Activated CD8-positive, alpha-beta T cell treated with anti-CD3 and anti-CD28 coated beads, Interleukin-2, amount 10 ng/mL, durations not matched to agents 7 days and 5 days (primary cell): ENCODE results near the gene KCNG2. TPM values are rescaled to one million over a fixed set of nuclear protein-coding genes. Genes with fewer than 3 reads are reported as not detected.

Source experiments
- ATAC-seq: fragments of 150-1000 bp; cut with Tn5 transposase; one replicate; pipeline ENCODE4 v1.10.0; 2021; ENCODE audit warnings: moderate library complexity
- CTCF ChIA-PET: fragments of 350-600 bp; sonication (Branson Sonifier 250); formaldehyde crosslinking; loops from one replicate; lab custom pipeline; 2021; ENCODE audit warnings: antibody characterized with exemption; lab: Charles Lee
- POLR2A ChIA-PET: fragments of 350-600 bp; sonication (Branson Sonifier 250); formaldehyde crosslinking; loops from one replicate; lab custom pipeline; 2021; ENCODE audit warnings: antibody characterized with exemption; lab: Charles Lee
- DNase-seq: peaks from one replicate; pipeline ENCODE4 v3.0.0-alpha.2; 2020
- H3K27ac Mint-ChIP-seq: one replicate; pipeline ENCODE4 v1.8.0; 2021; ENCODE audit warnings: mild to moderate bottlenecking, mixed read lengths
- H3K27me3 Mint-ChIP-seq: one replicate; pipeline ENCODE4 v1.8.0; 2021; ENCODE audit warnings: low read depth, mixed read lengths
- H3K36me3 Mint-ChIP-seq: one replicate; pipeline ENCODE4 v1.8.0; 2021; ENCODE audit warnings: low read depth, mixed read lengths
- H3K4me1 Mint-ChIP-seq: one replicate; pipeline ENCODE4 v1.8.0; 2021; ENCODE audit warnings: low read depth, mixed read lengths
- H3K4me3 Mint-ChIP-seq: one replicate; pipeline ENCODE4 v1.8.0; 2021; ENCODE audit warnings: mild to moderate bottlenecking, mixed read lengths
- H3K9me3 Mint-ChIP-seq: one replicate; pipeline ENCODE4 v1.8.0; 2022; ENCODE audit warnings: mixed read lengths; ENCODE audit not compliant: insufficient read depth
- total RNA-seq, 2 experiments: library from RNA; stranded (reverse); gene quantifications; one replicate each; pipeline ENCODE4 v1.2.3, GENCODE V29; 2021

The KCNG2 gene
- total RNA-seq, 2 experiments from 2014 or later, result not detected

DNA sequence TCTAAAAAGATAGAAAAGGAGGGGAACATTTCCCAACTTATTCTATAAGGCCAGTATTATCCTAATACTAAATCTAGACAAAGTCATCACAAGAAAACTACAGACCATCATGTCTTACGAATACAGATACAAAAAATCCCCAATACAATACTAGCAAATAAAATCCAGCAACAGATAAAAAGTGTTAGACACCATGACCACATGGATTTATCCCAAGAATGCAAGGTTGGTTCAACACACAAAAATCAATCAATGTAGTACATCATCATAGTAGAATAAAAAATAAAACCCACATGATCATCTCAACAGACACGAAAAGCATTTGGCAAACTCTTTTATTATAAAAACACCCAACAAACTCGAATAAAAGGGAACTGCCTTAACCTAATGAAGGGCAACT lies 135.2 kb downstream of the KCNG2 start:
- no peak overlapping the region for H3K27ac Mint-ChIP-seq
- no peak for DNase-seq
- H3K27me3 Mint-ChIP-seq, result no peaks in the 10 kb centered on the region
- H3K9me3 Mint-ChIP-seq, result peaks cover 69% of the 10 kb centered on the region
- POLR2A ChIA-PET, result no interaction called here
- CTCF ChIA-PET, result no interaction called here
- no peak for ATAC-seq
- no peak overlapping the region for H3K4me3 Mint-ChIP-seq
- H3K4me1 Mint-ChIP-seq, result no peaks in the 10 kb centered on the region
- peaks cover 85% of the 10 kb centered on the region for H3K36me3 Mint-ChIP-seq

DNA sequence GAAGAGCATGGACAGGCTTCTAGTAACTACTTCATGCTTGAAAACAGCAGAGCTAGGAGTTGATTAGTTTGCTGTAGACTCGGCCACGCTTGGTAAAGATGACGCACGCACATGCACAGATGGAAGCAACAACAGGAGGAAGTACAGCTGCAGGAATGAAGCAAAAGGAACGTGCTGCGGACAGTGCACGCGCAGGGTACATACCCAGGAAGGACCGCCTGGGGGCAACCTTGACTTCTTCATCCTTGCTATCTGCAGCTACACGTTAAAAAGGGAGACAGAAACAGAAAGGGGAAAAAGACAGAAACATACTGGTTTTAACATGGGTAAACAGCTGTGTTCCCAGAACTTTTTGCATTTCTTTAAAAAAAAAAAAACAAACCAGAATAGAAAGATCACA lies 136.0 kb downstream of the KCNG2 start:
- Mint-ChIP-seq H3K27me3 (no peaks in the 10 kb centered on the region), H3K9me3 (peaks cover 68% of the 10 kb centered on the region), H3K4me1 (no peaks in the 10 kb centered on the region), H3K4me3 (no peak overlapping the region), H3K36me3 (peaks cover 82% of the 10 kb centered on the region), H3K27ac (no peak overlapping the region)
- ChIA-PET CTCF (no interaction called here), POLR2A (no interaction called here)
- DNase-seq, result no peak
- no peak for ATAC-seq

DNA sequence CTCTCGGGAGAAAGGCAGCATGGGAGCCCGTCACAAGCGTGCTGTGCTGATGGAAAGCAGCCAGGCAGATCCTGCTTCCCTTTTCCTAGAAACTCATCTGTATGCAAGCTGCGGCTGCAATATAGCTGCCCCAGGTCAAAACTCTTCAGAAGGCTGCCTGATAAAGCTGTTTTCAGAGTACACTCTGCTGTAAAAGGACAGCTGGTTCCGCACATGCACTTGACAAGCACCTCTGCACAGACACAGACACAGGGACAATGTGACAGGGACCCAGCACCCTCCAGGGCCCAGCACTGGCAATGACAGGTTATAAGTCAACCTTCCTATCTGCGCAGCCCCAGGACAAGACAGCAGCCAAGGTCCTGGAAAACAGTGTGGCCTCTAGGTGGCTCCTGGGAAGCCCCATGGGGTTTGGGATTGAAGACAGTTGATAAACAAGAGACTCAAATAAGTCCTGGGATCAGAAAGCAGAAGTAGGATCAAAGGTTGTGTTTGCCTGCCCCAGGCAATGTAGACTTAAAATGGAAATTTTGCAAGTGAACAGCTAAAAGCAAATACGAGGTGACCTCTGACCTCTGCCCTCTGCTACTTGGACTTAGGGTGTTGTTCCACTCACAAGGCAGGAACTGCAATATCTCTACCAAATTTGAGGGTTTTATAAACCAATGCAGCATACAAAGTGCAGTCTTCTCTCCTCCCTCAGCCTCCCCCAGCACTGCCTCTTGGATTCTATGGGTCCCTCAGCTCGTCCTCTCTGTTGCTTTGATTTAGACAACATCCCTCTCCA lies 136.8 kb downstream of the KCNG2 start:
- H3K9me3 Mint-ChIP-seq, result peaks cover 61% of the 10 kb centered on the region
- peaks cover 79% of the 10 kb centered on the region for H3K36me3 Mint-ChIP-seq
- no peak for ATAC-seq
- H3K27me3 Mint-ChIP-seq, result no peaks in the 10 kb centered on the region
- H3K4me1 Mint-ChIP-seq, result no peaks in the 10 kb centered on the region
- no peak overlapping the region for H3K27ac Mint-ChIP-seq
- POLR2A ChIA-PET, result no interaction called here
- H3K4me3 Mint-ChIP-seq, result no peak overlapping the region
- CTCF ChIA-PET, result no interaction called here
- DNase-seq, result no peak

DNA sequence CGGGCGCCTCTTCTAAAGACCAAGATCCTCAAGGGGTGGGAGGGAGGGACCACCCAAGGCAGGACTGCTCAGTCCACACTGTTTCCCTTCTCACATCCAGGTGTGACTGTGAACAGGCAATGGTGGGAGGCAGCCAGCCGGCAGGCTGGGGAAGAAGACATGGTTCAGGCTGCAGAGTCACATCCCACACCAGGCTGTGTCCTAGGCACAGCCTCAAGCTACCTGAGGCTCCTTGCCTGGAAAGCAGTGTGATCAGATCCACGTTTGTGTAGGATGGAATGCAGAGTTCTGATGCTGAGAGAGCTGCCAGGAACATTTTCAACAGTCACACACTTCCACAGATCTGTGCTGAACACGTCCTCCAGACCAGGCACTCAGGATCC lies 137.4 kb downstream of the KCNG2 start:
- Mint-ChIP-seq H3K9me3 (peaks cover 55% of the 10 kb centered on the region), H3K4me3 (no peak overlapping the region), H3K36me3 (peaks cover 78% of the 10 kb centered on the region), H3K27ac (no peak overlapping the region), H3K27me3 (no peaks in the 10 kb centered on the region), H3K4me1 (no peaks in the 10 kb centered on the region)
- CTCF ChIA-PET, result no interaction called here
- POLR2A ChIA-PET, result no interaction called here
- DNase-seq, result no peak
- no peak for ATAC-seq

DNA sequence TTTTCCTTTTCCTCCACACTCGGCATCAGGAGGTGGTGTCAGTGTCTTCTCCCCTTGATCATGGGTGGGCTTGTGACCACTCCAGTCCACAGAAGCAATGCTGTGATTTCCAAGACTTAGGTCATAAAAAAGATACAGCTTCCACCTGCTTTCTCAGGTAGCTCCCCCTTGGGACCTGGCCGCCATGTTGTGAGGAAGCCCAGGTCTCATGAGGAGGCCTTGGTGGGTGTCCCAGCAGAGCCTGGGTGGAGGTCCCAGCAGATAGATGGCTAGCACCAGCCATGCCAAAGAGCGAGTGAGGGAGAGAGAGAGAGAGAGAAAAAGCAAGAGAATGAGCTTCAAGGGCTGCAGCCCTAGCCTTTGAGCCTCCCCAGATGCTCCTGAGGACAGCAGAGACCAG lies 137.8 kb downstream of the KCNG2 start:
- Mint-ChIP-seq H3K27ac (no peak overlapping the region), H3K4me1 (no peaks in the 10 kb centered on the region), H3K4me3 (no peak overlapping the region), H3K27me3 (no peaks in the 10 kb centered on the region), H3K36me3 (peaks cover 77% of the 10 kb centered on the region), H3K9me3 (peaks cover 51% of the 10 kb centered on the region)
- POLR2A ChIA-PET, result no interaction called here
- CTCF ChIA-PET, result no interaction called here
- no peak for ATAC-seq
- no peak for DNase-seq

DNA sequence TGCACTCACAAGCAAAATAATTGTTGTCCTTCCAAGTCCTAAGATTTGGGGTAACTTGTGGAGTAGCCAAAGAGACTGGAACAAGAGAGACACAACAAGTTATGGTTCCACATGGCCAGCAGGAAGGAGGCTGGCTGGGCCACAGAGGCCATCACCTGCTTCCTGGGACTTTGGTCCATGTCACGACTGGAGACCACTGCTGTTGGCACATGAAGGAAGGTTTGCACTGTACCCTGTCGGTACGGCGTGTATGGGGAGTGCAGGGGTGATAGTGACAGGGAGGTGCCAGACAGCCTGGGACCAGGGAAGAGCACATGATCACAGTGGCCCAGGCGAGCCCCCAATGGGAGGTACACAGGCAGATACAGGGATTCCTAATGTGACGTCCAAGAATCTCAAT lies 138.2 kb downstream of the KCNG2 start:
- POLR2A ChIA-PET, result no interaction called here
- peaks cover 77% of the 10 kb centered on the region for H3K36me3 Mint-ChIP-seq
- ATAC-seq (no peak), DNase-seq (no peak)
- H3K4me3 Mint-ChIP-seq, result no peak overlapping the region
- H3K9me3 Mint-ChIP-seq, result peaks cover 48% of the 10 kb centered on the region
- no peaks in the 10 kb centered on the region for H3K4me1 Mint-ChIP-seq
- H3K27ac Mint-ChIP-seq, result no peak overlapping the region
- CTCF ChIA-PET, result no interaction called here
- no peaks in the 10 kb centered on the region for H3K27me3 Mint-ChIP-seq

DNA sequence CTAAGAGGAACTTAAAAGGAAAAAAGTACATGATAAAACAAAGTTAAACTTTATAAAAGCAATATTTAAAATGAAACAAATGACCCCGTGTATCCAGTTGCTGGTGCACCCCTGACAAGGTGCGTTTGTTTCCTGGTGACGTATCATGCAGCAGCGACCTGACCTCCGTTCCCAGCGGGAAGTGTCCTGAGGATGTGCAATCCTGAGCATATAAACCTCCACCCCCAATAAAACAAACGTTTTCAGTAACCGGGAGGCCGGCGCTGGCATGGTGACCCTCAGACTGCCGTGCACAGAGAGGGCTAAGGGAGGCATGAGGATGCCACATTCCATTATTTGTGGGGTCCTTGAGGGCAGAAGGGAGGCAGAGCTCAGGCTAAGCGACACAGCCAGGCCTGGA lies 138.9 kb downstream of the KCNG2 start:
- Mint-ChIP-seq H3K9me3 (peaks cover 42% of the 10 kb centered on the region), H3K4me1 (no peaks in the 10 kb centered on the region), H3K27ac (no peak overlapping the region), H3K4me3 (no peak overlapping the region), H3K36me3 (peaks cover 71% of the 10 kb centered on the region), H3K27me3 (no peaks in the 10 kb centered on the region)
- ChIA-PET CTCF (no interaction called here), POLR2A (no interaction called here)
- no peak for ATAC-seq
- DNase-seq, result no peak

DNA sequence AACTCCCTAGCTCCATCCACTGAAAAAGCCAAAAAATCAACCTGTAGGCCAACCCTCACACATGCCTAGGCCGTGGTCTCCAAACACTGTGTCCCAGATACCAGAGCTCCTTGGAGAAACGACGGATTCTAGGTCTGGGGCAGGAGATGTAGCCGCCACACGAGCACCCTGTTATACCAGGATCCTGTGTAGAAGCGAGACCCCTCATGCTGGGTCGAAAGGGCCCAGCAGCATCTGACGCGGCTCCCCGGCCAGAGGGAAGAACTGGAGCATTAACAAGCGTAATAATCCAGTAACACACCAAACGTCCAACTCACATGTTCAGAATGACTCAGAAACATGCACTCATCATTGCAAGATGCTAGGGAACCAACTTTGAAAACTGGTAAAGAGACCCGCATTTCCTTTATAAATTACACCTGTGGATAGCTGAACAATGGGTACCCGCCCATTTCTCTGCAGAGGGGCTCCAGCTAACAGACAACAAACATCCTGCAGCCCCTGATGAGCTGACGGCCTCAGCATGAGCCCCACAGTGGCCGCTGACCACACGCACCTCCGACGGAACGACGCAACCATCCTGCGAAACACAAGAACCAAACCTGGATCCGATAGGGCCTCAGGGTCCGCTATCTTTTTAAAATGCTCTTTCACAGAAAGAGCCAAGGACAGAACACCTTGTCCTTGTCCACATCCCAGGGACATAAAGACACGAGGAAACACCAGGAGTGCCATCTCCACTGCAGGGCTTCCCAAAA lies 139.5 kb downstream of the KCNG2 start:
- ChIA-PET CTCF (no interaction called here), POLR2A (no interaction called here)
- Mint-ChIP-seq H3K27me3 (no peaks in the 10 kb centered on the region), H3K4me1 (no peaks in the 10 kb centered on the region), H3K9me3 (peaks cover 38% of the 10 kb centered on the region), H3K36me3 (peaks cover 71% of the 10 kb centered on the region), H3K27ac (no peak overlapping the region), H3K4me3 (no peak overlapping the region)
- ATAC-seq (no peak), DNase-seq (no peak)

DNA sequence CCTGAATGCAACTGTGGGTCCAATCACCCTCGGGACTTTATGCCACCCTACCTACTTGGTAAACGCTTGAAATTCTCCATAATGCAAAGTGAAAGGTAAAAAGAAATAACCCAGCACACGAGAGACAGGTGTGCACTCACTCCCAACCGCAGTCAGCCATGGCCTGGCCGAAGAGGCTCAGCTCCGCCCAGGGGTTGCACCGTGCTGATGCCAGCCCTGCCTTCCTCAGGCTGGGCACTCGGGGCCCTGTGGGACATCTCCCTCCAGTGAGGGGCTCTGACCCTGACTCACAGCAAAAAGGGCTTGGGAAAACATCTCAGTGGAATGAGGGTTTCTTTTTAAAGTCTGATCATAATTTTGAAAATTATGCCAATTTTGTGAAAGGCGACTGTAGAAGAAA lies 140.5 kb downstream of the KCNG2 start:
- Mint-ChIP-seq H3K27ac (no peak overlapping the region), H3K36me3 (peaks cover 67% of the 10 kb centered on the region), H3K4me1 (no peaks in the 10 kb centered on the region), H3K4me3 (no peak overlapping the region), H3K9me3 (peaks cover 29% of the 10 kb centered on the region), H3K27me3 (no peaks in the 10 kb centered on the region)
- POLR2A ChIA-PET, result no interaction called here
- CTCF ChIA-PET, result no interaction called here
- ATAC-seq, result no peak
- no peak for DNase-seq

DNA sequence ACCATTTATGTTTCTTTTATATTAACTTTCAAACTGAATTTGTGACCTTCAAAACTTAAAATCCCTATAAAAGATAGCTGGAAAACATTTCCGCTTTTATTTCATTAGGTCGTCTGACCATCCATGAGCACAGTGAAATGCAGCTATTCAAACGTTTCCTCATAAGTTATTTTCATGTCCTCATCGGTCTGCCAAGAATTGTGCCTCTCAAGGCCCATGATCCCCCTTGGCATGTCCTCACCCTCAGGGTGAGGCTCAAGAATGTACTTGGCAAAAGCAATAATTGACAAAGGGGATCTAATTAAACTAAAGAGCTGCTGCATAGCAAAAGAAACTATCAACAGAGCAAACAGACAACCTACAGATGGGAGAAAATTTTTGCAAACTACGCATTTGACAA lies 141.4 kb downstream of the KCNG2 start:
- H3K36me3 Mint-ChIP-seq, result peaks cover 58% of the 10 kb centered on the region
- DNase-seq (no peak), ATAC-seq (no peak)
- no peak overlapping the region for H3K27ac Mint-ChIP-seq
- H3K27me3 Mint-ChIP-seq, result no peaks in the 10 kb centered on the region
- peaks cover 20% of the 10 kb centered on the region for H3K9me3 Mint-ChIP-seq
- ChIA-PET CTCF (interaction anchor here (1.4 kb wide), 1 partner anchor 10 kb away, joined by 7 read pairs; no protein-coding TSS in a partner anchor), POLR2A (no interaction called here)
- H3K4me1 Mint-ChIP-seq, result peaks cover 4% of the 10 kb centered on the region
- H3K4me3 Mint-ChIP-seq, result no peak overlapping the region

DNA sequence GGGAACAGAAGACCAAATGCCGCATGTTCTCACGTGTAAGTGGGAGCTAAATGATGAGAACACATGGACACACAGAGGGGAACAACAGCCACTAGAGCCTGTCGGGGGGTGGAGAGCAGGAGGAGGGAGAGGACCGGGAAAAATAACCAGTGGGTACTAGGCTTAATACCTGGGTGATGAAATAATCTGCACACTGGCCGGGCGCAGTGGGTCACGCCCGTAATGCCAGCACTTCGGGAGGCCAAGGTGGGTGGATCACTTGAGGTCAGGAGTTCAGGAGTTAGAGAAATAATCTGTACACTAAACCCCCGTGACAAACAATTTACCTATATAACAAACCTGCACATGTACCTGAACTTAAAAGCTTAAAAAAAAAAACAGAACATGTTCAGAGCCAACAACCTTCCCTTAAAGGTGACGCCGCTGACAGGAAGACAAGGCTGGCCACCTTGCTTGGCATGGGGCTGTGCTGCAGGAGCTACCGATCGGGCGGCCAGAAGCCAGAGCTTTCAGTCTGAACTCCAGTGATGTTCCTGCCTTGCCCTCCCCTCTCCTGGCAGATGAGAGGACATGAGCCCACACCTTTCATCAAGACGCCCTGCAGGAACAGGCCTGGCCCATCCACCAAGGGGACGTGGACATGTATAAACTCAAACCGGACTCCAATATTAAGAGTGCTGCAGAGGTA lies 142.5 kb downstream of the KCNG2 start:
- H3K27ac Mint-ChIP-seq, result no peak overlapping the region
- ChIA-PET CTCF (interaction anchor here (1.4 kb wide), 1 partner anchor 11 kb away, joined by 7 read pairs; no protein-coding TSS in a partner anchor), POLR2A (no interaction called here)
- H3K4me3 Mint-ChIP-seq, result no peak overlapping the region
- ATAC-seq (no peak), DNase-seq (no peak)
- H3K36me3 Mint-ChIP-seq, result peaks cover 48% of the 10 kb centered on the region
- peaks cover 18% of the 10 kb centered on the region for H3K9me3 Mint-ChIP-seq
- peaks cover 13% of the 10 kb centered on the region for H3K4me1 Mint-ChIP-seq
- no peaks in the 10 kb centered on the region for H3K27me3 Mint-ChIP-seq
